GM21825 (cell line): Measurements from ENCODE around the gene MRPL28.
"Not testable (repeated sequence)": the region's sequence is repeated elsewhere in the genome, so short reads cannot be mapped to it uniquely, and the experiment has no call there.

ENCODE experiments used
- ATAC-seq: cut with Tn5 transposase; IDR thresholded peaks from one replicate; pipeline ENCODE4 v1.9.1; 2021; ENCODE audit warnings: mild to moderate bottlenecking, moderate library complexity; ENCODE audit not compliant: unreplicated experiment

MRPL28 gene

DNA sequence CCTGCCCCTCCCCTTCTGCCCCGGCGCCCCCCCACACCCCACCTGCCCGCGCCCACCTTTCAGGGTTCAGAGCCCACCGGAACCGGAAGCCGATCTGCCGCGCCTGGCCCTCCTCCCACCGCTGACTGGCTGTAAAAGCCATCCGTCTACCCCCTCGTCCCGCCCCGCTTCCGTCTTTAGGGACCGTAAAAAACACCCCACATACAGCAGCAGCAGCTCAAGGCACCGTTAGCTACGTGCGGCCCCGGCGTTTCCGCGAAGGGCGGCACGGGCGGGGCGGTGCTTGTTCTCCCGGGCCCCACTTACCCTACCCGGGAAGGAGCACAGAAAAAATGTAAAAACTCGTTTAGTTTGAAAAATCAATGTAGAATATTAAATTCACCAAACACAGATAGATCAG is at the start of gene MRPL28:
Gene MRPL28, minus strand, starts transcription at position 96 of the 400 bp plus-strand sequence. CDS start 320 bp downstream, outside the sequence.
- peak; percentile 57 for ATAC-seq

DNA sequence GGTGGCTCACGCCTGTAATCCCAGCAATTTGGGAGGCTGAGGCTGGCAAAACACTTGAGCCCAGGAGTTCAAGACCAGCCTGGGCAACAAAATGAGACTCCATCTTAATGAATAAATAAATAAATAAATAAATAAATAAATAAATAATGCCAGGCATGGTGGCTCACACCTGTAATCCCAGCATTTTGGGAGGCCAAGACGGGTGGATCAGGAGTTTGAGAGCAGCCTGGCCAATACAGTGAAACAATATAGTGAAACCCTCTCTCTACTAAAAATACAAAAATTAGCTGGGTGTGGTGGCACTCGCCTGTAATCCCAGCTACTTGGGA is 44.8 kb upstream of the MRPL28 start:
- not testable (repeated sequence) for ATAC-seq

DNA sequence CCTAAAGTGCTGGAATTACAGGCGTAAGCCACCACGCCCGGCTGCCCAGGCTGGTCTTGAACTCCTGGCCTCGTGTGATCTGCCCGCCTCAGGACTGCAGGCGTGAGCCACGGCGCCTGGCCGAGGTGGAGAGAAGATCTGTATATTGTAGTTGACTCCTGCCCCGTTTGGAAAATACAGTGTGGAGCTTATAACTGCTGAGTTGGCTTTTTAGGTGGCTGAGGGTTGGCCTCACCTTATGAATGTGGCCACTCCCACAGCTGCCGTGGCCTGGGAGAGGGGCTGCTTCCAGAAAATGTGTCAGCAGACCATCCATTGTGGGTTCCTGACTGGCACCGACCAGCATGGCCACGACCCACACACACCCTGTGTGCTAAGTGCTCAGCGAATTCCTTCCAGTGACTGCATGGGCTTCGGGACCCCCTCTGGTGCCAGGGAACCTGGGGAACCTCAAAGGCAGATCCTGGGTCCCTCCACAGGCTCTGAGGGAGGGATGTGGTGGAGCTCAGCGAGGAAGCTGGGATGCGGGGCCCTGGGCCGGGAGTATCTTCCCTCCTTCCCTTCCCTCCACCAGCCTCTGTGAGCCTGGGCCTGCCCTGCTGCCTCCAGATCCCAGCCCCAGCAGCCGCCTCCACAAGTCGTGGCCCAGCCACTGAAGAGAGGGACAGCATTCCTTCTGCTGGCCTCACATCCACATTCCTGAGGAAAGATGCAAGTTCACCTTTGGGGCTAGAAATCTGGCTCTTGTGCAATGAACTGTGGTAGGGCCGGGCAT is 44.2 kb upstream of the MRPL28 start:
- ATAC-seq: no peak

DNA sequence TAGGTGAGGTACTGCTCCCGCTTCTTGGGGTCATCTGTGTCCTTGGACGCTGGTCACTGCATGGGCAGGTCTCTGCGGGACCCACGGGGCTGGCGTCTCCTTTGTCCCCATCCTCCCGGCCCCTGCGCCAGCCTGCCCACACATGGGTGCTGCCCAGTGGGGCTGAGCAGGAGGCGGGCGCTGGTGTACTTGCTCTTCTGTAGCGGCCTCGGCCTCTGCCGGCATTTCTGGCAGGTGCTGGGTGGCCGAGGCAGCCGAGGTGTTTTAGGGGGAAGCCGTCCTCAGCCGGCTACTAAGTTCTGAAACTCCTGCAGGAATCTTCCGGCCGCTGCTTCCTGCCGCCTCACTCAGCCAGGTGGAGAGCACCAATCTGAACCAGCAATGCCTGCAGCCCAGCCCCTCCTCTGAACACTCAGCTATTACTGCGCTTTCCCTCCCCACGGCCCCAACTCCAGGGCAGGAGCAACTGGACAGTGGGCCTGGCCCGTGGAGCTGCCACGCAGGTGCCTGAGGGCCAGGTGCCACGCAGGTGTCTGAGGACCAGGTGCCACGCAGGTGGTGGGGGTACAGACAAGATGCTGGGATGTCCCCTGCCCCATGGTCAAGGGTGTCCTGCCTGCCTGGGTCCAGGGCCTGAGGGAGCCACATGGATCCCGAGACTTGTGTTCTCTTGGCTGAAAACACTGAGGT is 41.4 kb upstream of the MRPL28 start:
- ATAC-seq: no peak

DNA sequence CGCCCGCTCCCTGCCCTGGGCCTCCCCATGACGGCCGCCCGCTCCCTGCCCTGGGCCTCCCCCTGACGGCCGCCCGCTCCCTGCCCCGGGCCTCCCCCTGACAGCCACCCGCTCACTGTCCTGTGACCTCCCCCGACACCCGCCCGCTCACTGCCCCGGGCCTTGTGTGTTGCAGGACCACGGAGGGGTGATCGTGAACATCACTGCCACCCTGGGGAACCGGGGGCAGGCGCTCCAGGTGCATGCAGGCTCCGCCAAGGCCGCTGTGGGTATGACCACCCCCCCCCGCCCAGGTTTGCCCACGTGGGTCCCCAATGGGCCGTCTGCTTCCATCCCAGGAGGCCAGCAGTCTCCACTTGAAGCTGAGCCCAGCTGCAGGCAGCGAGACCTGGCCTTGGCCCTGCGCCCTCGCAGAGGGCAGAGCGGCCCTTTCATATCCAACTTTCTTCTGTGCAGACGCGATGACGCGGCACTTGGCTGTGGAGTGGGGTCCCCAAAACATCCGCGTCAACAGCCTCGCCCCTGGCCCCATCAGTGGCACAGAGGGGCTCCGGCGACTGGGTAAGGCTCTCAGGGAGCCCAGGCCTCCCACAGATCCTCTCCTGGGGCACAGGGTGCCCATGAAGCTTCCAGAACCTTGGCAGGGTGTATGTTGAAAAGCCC is 40.3 kb upstream of the MRPL28 start:
- ATAC-seq: no peak

DNA sequence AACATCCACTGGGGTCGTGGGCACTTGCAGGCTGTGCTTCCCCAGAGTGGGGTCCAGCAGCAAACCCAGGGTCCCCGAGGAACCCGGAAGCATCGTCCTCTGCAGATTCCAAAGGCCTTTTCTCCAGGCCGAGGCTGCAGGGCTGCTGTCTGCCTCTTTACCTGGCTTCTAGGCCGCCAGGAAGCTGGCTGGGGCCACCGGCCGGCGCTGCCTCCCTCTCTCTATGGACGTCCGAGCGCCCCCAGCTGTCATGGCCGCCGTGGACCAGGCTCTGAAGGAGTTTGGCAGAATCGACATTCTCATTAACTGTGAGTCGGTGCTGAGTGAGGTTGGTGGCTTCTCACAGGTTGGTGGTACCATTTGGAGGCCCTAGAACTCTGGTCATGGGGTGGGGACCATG is 36.9 kb upstream of the MRPL28 start:
- ATAC-seq: no peak

DNA sequence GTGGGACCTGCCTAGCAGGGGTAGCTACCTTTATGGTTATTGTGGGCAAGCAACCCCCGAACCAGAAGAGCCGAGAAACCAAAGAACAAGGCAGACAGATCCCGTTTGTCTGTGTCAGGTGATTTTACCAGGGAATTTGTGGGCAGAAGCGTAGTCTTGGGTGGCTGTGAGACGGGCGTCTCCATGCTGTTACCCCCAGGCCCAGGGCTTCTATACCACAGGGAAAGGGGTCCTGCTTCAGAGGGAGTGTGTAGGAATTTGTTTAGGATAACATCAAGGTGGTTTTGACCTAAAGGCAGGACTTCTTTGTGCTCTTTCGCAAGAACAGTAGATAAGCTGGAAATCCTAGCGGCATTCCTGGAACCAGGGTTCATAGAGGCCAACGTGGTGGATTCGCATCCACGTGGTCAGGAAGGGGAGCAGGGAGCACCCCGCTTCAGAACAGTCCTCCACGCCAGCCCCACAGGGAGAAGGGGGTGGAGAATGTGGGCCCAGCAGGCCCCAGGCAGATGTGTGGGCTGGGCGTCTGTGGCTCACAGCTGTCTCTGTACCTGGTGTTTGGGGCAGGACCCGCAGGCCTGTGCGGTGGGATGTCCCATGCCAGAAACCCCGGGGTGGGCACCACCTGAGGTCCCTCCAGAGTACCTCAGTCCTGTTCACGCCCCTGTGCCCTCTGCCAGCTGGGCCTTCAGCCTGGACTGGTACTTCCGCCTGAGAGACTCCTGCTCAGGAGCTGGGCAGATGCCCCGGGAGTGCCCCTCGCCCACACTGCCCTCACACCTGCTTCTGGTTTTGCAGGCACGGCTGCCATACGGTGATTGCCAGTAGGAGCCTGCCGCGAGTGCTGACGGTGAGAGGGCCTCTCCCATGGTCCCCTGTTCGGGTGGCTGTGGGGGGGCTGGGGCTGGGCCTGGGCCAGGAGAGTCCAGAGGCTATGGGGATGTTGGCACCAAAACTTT is 35.5 kb upstream of the MRPL28 start:
- ATAC-seq: no peak

DNA sequence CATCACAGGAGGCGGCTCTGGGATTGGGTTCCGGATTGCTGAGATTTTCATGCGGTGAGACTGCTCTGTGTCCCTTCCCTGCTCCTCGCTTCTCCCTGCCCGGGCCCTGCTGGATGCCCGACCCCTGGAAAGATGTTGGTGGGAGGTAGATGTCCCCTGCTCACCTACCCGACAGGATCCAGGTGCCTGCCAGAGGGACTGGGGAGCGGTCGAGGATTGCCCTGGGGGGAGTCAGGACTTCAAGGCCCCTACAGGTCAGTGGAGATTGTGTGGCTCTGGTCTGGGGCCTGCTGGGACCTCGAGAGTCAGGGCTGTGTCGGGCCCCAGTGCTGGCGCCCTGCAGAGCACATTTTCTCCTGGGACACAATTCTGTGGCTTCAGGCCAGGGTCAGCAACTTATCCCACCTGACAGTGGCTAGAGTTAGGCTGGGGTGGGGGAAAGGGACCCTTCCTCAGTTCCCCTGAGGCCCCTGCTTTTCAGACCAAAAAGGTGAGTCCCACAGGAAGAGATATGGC is 34.7 kb upstream of the MRPL28 start:
- no peak for ATAC-seq

DNA sequence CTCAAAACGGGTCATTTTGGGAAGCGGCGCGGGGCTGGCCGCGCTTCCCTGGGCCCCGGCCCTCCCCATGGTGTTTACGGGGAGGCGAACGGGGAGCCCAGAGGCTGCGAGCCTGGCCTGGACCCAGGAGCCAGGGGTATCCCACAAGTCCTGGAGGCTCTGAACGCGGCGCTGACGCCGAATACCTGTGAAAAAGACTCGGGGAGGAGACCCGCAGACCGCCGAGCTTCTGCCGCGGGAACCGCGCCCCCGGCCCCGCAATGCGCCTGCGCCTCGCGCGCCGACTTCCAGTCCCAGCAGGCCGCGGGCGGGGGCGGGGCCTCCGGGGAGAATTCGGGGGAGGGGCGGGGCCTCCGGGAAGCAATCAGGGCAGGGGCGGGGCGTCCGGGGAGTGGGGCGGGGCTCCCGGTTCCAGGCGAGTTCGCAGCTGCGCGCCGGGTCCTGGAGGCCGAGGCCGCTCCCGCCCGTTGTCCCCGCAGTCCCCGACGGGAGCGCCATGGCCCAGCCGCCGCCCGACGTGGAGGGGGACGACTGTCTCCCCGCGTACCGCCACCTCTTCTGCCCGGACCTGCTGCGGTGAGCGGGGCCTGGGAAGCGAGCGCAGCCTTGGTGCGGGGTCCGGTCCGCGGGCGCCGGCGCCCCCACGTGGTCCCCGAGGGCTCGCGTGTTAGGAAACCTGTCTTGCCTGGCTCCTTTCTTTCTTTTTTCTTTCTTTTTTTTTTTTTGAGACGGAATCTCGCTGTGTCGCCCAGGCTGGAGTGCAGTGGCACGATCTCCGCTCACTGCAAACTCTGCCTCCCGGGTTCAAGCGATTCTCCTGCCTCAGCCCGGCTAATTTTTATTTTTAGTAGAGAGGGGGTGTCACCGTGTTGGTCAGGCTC is 31.4 kb upstream of the MRPL28 start, which contains the start of gene DECR2:
Gene DECR2, plus strand, starts transcription at position 418 of the 881 bp plus-strand sequence. Its CDS starts 79 bp downstream, at position 497.
- ATAC-seq: peak; percentile 47

DNA sequence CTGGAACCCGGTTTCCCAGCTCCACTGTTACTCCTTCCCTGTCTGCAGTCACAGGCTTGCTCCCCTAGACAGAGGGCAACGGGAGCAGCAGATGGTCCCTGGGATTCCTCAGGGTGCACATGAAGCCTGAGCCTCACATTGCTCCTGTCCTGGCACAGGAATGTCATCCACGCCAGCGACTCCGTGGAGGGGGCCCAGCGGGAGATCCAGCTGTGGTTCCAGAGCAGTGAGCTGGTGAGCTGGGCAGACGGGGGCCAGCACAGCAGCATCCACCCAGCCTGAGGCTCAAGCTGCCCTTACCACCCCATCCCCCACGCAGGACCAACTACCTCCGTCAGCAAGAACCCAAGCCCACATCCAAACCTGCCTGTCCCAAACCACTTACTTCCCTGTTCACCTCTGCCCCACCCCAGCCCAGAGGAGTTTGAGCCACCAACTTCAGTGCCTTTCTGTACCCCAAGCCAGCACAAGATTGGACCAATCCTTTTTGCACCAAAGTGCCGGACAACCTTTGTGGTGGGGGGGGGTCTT is 29.8 kb upstream of the MRPL28 start:
- ATAC-seq: no peak

DNA sequence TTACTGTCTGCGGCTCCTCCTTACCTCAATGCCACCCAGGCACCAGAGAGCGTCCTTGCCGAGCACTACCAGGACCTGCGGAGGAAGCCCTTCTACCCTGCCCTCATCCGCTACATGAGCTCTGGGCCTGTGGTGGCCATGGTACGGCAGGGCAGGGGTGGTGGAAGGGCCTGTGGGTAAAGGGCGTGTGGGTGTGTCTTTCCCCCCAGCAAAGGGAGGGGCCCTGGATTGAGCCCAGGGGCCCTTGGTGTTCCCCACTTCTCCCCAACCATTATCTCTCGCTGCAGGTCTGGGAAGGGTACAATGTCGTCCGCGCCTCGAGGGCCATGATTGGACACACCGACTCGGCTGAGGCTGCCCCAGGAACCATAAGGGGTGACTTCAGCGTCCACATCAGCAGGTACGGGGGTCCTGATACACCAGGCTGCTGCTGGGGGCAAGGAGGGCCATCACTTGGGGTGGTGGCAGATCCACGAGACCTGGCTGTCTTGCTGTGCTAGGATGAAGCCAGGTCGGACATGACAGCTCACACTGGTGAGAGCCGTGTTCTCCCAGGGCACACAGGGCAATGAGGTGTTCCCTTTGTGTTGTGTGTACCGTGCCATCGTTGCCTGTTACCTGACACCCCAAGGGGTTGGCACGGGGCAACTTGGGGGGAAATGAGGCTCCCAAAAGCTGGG is 29.1 kb upstream of the MRPL28 start:
- no peak for ATAC-seq

DNA sequence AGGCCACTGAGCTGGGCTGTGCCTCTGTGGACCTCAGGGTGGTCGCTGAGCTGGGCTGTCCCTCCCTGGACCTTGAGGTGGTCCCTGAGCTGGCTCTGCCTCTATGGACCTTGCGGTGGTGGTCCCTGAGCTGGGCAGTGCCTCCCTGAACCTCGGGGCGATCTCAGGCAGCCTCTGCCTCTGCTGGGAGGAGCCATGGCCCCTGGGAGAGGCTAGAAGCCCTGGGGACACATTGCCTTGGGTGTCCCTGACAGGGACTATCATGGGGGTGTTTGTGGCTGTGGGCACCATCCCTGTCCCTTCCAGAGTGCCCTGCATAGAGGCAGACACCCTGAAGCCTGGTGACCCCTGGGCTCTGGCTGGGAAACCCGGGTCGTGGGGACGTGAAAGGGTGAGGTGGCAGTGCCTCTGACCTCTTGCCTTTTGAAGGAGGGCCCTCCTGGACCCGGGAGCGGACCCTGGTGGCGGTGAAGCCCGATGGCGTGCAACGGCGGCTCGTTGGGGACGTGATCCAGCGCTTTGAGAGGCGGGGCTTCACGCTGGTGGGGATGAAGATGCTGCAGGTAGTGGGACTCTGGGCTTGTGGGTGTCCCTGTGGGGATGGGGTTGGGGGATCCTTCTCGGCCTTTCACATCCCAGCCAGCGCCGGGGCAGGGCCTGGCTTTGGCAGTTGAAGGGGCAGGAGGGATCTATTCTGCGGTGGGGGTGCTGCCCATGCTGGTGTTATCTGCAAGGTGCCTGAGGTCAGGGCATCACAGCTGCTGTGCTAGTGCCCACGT is 28.4 kb upstream of the MRPL28 start:
- no peak for ATAC-seq

DNA sequence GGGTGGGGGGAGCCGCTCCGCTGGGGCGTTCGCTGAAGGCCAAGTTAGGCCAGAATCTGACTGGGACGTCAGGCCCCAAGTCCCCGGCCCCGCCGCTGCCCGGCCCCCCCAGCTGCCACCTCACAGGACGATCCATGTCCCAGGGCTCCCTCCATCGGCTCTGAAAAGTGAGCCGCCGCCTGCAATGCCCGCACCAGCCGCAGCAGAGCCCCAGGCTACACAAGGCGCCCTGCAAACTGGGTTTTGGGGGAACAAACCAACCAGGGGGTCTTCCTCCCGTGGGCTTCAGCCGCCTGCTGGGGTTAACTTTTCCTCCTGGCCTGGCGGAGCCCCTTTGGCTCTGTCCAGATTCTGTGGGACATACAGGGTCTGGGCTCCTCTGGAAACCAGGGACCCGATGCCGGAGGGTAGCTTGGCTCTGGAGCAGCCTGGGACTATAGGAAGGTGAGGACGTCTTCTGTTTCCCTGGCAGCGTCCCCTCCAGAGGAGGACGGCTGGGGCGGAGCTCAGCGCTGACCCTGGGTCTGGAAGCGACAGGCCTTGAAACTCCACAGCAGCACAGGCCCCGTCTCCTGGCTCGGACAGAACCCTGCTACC is 27.5 kb upstream of the MRPL28 start:
- ATAC-seq: no peak

DNA sequence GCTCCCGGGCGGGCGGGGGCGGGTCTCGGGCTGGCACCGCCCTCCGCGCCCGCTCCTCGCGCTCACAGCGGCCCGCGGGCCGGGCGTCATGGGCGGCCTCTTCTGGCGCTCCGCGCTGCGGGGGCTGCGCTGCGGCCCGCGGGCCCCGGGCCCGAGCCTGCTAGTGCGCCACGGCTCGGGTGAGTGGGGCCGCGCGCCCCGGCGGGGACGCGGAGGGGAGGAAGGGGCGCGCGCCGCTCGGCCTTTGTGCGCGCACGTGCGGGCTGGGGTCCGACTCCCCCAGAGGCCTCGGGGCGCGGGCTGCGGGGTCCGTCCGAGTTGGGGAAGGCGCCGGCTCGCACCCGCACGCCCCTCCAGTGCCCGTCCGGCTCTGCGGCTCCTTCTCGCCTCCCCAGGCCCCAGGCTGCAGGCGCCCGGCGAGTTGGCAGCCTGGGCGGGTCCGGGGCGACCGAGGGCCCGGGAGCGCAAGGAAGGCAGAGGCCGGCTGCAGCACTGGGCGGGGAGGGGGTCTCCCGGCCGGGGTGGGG is 26.9 kb upstream of the MRPL28 start, which contains the start of gene NME4:
Gene NME4, plus strand, starts transcription at position 65 of the 527 bp plus-strand sequence. Its CDS starts 24 bp downstream, at position 89.
- no peak for ATAC-seq

DNA sequence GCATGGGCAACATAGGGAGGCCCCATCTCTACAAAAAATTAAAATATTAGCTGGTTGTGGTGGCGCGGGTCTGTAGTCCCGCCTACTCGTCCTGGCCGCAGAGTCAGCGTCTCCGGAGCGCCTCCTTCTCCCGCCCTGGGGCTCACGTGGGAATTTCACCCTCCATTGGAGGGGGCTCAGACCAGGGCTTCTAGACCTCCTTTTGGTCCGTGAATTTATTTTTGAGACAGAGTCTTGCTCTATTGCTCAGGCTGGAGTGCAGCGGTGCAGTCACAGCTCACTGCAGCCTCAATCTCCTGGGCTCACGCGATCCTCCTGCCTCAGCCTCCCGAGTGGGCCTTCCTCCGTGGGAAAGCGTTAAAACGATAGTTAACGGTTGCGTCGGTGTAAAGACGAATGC is 26.3 kb upstream of the MRPL28 start:
- no peak for ATAC-seq

DNA sequence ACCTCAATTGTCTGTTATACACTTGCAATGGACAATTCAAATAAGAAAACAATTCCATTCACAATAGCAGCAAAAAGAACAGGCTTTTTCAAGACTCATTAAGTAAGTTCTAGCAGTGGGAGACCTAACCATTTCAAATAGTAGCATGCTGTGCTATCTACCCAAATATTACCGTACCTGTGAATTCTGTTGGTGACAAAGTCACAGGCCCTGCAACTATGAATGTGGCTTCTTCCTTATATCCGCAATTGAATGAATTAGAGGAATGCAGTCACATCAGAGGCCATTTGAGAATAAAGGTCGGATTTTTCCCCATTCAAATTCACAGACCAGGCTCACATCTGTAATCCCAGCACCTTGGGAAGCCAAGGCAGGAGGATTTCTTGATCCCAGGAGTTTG is 25.9 kb upstream of the MRPL28 start:
- ATAC-seq: no peak

DNA sequence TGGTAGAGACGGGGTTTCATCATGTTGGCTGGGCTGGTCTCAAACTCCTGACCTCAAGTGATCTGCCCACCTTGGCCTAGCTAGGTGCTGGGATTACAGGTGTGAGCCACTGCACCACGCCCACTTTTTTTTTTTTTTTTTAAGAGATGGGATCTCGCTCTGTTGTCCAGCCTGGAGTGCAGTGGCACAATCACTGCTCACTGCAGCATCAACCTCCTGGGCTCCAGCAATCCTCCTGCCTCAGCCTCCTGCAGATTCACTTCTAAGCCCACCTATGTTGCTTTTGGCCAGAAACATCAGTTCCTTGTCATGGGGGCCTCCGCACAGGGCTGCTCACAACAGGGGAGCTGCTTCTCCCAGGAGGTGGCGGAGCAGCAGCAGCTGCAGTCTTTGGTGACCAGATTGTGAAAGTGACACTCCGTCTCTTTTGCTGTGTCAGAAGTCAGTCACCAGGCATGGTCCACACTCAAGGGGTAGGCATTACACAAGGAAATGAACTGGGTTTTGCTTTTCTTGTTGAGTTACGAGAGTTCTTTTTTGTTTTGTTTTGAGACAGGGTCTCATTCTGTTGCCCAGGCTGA is 22.2 kb upstream of the MRPL28 start:
- ATAC-seq: no peak
